Activated T-cell treated with anti-CD3 and anti-CD28 coated beads, Interleukin-2, amount 50 U/mL, for 72 hours (primary cell): ENCODE results near the gene UBN2. TPM values are rescaled to one million over a fixed set of nuclear protein-coding genes. Genes with fewer than 3 reads are reported as not detected.

Experiments used
- ATAC-seq, 2 donors: fragments of 150-1000 bp; cut with Tn5 transposase; replicated peaks in 1 of 2; 2 replicates each; pipeline ENCODE4 v1.10.0; 2021; ENCODE audit warnings: moderate library complexity in 2 of 2, mild to moderate bottlenecking in 1 of 2
- DNase-seq, 2 donors: peaks; one replicate each; pipeline ENCODE4 v3.0.0; 2021 to 2022; ENCODE audit warnings: mixed read lengths in 1 of 2
- H3K27ac Mint-ChIP-seq: one replicate; pipeline ENCODE4 v1.8.0; 2022; ENCODE audit warnings: mild to moderate bottlenecking, moderate library complexity, mixed read lengths
- H3K27me3 Mint-ChIP-seq: one replicate; pipeline ENCODE4 v1.8.0; 2022; ENCODE audit warnings: low read depth, mixed read lengths
- H3K36me3 Mint-ChIP-seq, 2 donors: one replicate each; pipeline ENCODE4 v1.8.0; 2022; ENCODE audit warnings: mixed read lengths in 2 of 2, mild to moderate bottlenecking in 1 of 2; ENCODE audit not compliant: insufficient read depth in 2 of 2
- H3K4me1 Mint-ChIP-seq: one replicate; pipeline ENCODE4 v1.8.0; 2022; ENCODE audit warnings: low read depth, mixed read lengths
- H3K4me3 Mint-ChIP-seq, 2 donors: one replicate each; pipeline ENCODE4 v1.8.0; 2022; ENCODE audit warnings: mild to moderate bottlenecking in 2 of 2, mixed read lengths in 2 of 2, moderate library complexity in 2 of 2
- H3K9me3 Mint-ChIP-seq, 2 donors: one replicate each; pipeline ENCODE4 v1.8.0; 2022; ENCODE audit warnings: mixed read lengths in 2 of 2
- total RNA-seq, 2 donors: library from RNA; stranded (reverse); gene quantifications; one replicate each; pipeline ENCODE4 v1.2.3, GENCODE V29; 2022

UBN2 gene
- total RNA-seq, 2 donors from 2014 or later: 15.0 to 18.8 TPM

DNA sequence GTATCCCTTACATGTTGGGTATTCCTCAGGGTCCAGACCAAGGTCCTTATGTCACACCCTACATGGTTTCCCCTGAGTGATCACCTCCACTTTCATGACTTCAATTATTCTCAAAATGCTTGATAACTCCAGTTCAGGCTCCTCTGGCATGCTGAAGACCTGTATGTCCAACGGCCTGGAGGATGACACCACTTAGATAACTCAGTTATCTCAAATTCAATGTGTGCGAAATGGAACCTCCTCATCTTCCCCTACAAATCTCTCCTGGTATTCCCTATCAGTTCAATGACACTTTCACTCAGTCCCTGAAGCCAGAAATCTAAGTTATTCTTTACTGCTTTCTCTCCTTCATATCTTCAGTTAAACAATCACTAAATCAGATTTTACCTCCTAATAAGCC lies 120.0 kb downstream of the UBN2 start:
- Mint-ChIP-seq H3K27ac (no peak overlapping the region), H3K36me3 (peaks cover 11 to 13% of the 10 kb centered on the region in 2 donors), H3K27me3 (no peaks in the 10 kb centered on the region), H3K4me3 (no peak overlapping the region), H3K4me1 (peaks cover 5% of the 10 kb centered on the region), H3K9me3 (no peaks in the 10 kb centered on the region)
- ATAC-seq (no peak), DNase-seq (no peak)

GRCh38 chr7:139354729-139355128 lies 123.7 kb downstream of the UBN2 start:
- ATAC-seq: no peak
- Mint-ChIP-seq H3K27ac (no peak overlapping the region), H3K36me3 (peaks cover 3 to 14% of the 10 kb centered on the region in 2 donors), H3K27me3 (no peaks in the 10 kb centered on the region), H3K4me3 (no peak overlapping the region), H3K4me1 (peaks cover 22% of the 10 kb centered on the region), H3K9me3 (no peaks in the 10 kb centered on the region)
- DNase-seq: no peak

GRCh38 chr7:139355320-139355719 lies 124.3 kb downstream of the UBN2 start:
- DNase-seq (no peak), ATAC-seq (no peak)
- peaks cover 22% of the 10 kb centered on the region for H3K4me1 Mint-ChIP-seq
- H3K4me3 Mint-ChIP-seq: no peak overlapping the region
- peak overlapping the region; percentile 74 for H3K27ac Mint-ChIP-seq
- no peaks in the 10 kb centered on the region for H3K27me3 Mint-ChIP-seq
- H3K9me3 Mint-ChIP-seq: no peaks in the 10 kb centered on the region
- H3K36me3 Mint-ChIP-seq: peaks cover 3 to 11% of the 10 kb centered on the region in 2 donors

Other genes starting within 250 kb of the UBN2 start
- 1 to 10 TPM in 1 of 2 donors, under 1 TPM in 1; 0.93 to 1.7 TPM for gene KIAA1549, start 249.8 kb upstream of the UBN2 start, total RNA-seq
- 1 to 10 TPM; 6.3 to 9.8 TPM for gene ZC3HAV1L, start 195.2 kb upstream of the UBN2 start, total RNA-seq
- gene ZC3HAV1, start 121.5 kb upstream of the UBN2 start, total RNA-seq: 100 to 1,000 TPM in 1 of 2 donors, 10 to 100 TPM in 1; 78.1 to 114 TPM
- gene FMC1, start 110.1 kb downstream of the UBN2 start, total RNA-seq: 10 to 100 TPM in 1 of 2 donors, 1 to 10 TPM in 1; 7.8 to 15.9 TPM
- 100 to 1,000 TPM; 178 to 217 TPM for gene LUC7L2, start 128.7 kb downstream of the UBN2 start, total RNA-seq